WTC11 (cell line): ENCODE results near the gene NETO1.

Source experiments
- ATF3 ChIP-seq: sonication (generic); formaldehyde crosslinking; conservative IDR thresholded peaks from 2 replicates; pipeline ENCODE4 v1.8.1; 2022; ENCODE audit warnings: mild to moderate bottlenecking, missing genetic modification reagents
- CTCF ChIP-seq: fragments of 200-600 bp; IDR thresholded peaks from 2 replicates; pipeline ENCODE4 v1.8.0; 2022; ENCODE audit warnings: antibody characterized with exemption
- E2F1 ChIP-seq: sonication (generic); formaldehyde crosslinking; IDR thresholded peaks from 2 replicates; pipeline ENCODE4 v1.8.0; 2022; ENCODE audit warnings: mild to moderate bottlenecking, missing genetic modification reagents
- E2F4 ChIP-seq: sonication (generic); formaldehyde crosslinking; IDR thresholded peaks from 2 replicates; pipeline ENCODE4 v1.8.1; 2022; ENCODE audit warnings: low read depth, mild to moderate bottlenecking, moderate library complexity, missing genetic modification reagents, borderline replicate concordance
- ELF4 ChIP-seq: sonication (generic); formaldehyde crosslinking; IDR thresholded peaks from 2 replicates; pipeline ENCODE4 v1.8.1; 2022; ENCODE audit warnings: low read depth, mild to moderate bottlenecking, moderate library complexity, missing genetic modification reagents
- MAX ChIP-seq: sonication (generic); formaldehyde crosslinking; IDR thresholded peaks from 2 replicates; pipeline ENCODE4 v1.8.0; 2022; ENCODE audit warnings: mild to moderate bottlenecking, missing genetic modification reagents
- MLX ChIP-seq: sonication (generic); formaldehyde crosslinking; IDR thresholded peaks from 2 replicates; pipeline ENCODE4 v1.8.1; 2023; ENCODE audit warnings: mild to moderate bottlenecking, missing genetic modification reagents, moderate library complexity
- NFYB ChIP-seq: sonication (generic); formaldehyde crosslinking; conservative IDR thresholded peaks from 2 replicates; pipeline ENCODE4 v1.8.0; 2022; ENCODE audit warnings: low read depth, missing genetic modification reagents
- SMAD4 ChIP-seq: sonication (generic); formaldehyde crosslinking; IDR thresholded peaks from 2 replicates; pipeline ENCODE4 v1.8.0; 2022; ENCODE audit warnings: mild to moderate bottlenecking, missing genetic modification reagents
- SP1 ChIP-seq: sonication (generic); formaldehyde crosslinking; conservative IDR thresholded peaks from 2 replicates; pipeline ENCODE4 v1.8.1; 2022; ENCODE audit warnings: missing genetic modification reagents
- USF2 ChIP-seq: sonication (generic); formaldehyde crosslinking; IDR thresholded peaks from 2 replicates; pipeline ENCODE4 v1.8.1; 2023; ENCODE audit warnings: mild to moderate bottlenecking, missing genetic modification reagents, moderate library complexity
- ZNF138 ChIP-seq: sonication (generic); formaldehyde crosslinking; conservative IDR thresholded peaks from 2 replicates; pipeline ENCODE4 v1.8.1; 2022; ENCODE audit warnings: mild to moderate bottlenecking, moderate library complexity, missing genetic modification reagents
- ZNF317 ChIP-seq: sonication (generic); formaldehyde crosslinking; IDR thresholded peaks from 2 replicates; pipeline ENCODE4 v1.8.1; 2023; ENCODE audit warnings: low read depth, mild to moderate bottlenecking, moderate library complexity, missing genetic modification reagents, borderline replicate concordance
- ZNF416 ChIP-seq: fragments of 250-450 bp; sonication (Bioruptor Pico); IDR thresholded peaks from 2 replicates; pipeline ENCODE4 v1.9.0; 2021; ENCODE audit warnings: mild to moderate bottlenecking, inconsistent platforms

- TF ChIP-seq CTCF = no peak
- TF ChIP-seq E2F1 (CRISPR knock-in tag) = no peak
- TF ChIP-seq SP1 (CRISPR knock-in tag) = no peak
- no peak for TF ChIP-seq ELF4 (CRISPR knock-in tag)
- no peak for TF ChIP-seq ATF3 (CRISPR knock-in tag)
- no peak for TF ChIP-seq SMAD4 (CRISPR knock-in tag)
- TF ChIP-seq E2F4 (CRISPR knock-in tag) = no peak
- TF ChIP-seq NFYB = no peak
- no peak for TF ChIP-seq ZNF138
- TF ChIP-seq MLX (CRISPR knock-in tag) = no peak
- TF ChIP-seq USF2 (CRISPR knock-in tag) = no peak
- no peak for TF ChIP-seq ZNF317
- no peak for TF ChIP-seq MAX
- no peak for TF ChIP-seq ZNF416 (CRISPR knock-in tag)
These were observed 125.8 kb downstream of the NETO1 start for GRCh38 chr18:72742002-72742401.
